ENCODE data around the gene EFNA3.

DNA sequence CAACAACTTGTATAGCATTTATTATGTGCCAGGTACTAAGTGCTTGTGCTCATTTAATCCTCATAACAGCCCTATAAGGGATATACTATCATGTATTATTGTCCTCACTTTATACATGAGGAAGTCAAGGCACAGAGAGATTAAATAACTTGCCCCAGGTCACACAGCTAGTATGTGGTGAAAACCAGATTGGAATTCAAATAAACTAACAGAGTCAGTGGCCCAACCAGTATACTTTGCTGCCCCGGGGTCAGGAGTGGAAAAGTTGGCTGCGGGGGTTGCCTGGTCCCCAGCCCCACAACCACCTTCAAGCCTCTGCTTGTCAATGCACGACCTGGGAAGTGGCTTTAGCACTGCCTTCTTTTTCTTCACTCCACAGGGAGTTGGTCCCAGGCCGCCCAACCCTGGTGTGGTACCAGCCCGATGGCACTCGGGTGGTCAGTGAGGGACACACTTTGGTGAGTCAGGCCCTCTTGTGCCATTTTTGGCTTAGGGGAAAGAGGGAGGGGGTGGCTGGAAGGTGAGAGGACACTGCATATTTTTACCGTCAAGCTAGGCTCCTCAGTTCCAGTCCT lies 25.0 kb upstream of the EFNA3 start:
- TF ChIP-seq, protein P1, sequence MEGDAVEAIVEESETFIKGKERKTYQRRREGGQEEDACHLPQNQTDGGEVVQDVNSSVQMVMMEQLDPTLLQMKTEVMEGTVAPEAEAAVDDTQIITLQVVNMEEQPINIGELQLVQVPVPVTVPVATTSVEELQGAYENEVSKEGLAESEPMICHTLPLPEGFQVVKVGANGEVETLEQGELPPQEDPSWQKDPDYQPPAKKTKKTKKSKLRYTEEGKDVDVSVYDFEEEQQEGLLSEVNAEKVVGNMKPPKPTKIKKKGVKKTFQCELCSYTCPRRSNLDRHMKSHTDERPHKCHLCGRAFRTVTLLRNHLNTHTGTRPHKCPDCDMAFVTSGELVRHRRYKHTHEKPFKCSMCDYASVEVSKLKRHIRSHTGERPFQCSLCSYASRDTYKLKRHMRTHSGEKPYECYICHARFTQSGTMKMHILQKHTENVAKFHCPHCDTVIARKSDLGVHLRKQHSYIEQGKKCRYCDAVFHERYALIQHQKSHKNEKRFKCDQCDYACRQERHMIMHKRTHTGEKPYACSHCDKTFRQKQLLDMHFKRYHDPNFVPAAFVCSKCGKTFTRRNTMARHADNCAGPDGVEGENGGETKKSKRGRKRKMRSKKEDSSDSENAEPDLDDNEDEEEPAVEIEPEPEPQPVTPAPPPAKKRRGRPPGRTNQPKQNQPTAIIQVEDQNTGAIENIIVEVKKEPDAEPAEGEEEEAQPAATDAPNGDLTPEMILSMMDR (IDR thresholded peaks at IDR 0.05; ENCODE audit: extremely low read depth in 1 of 2, insufficient read depth in 1 of 2, low read depth in 1 of 2, low read length in 2 of 2) = no peak
- no peak for TF ChIP-seq EZH2 (IDR thresholded peaks at IDR 0.05; ENCODE audit: borderline replicate concordance, low read depth, low read length, severe bottlenecking)
- TF ChIP-seq, protein P2, sequence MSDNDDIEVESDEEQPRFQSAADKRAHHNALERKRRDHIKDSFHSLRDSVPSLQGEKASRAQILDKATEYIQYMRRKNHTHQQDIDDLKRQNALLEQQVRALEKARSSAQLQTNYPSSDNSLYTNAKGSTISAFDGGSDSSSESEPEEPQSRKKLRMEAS (IDR thresholded peaks at IDR 0.05; ENCODE audit: insufficient read depth, insufficient read length) = no peak
- TF ChIP-seq POLR2AphosphoS5 (IDR thresholded peaks at IDR 0.05; ENCODE audit: insufficient read depth, low read depth, low read length) = no peak

Data from endothelial cell of umbilical vein (primary cell).